GM13976 (cell line): ENCODE data around the gene MAN1C1.
A peak's percentile ranks its signal among the peaks of the same experiment; 100 is the strongest.

ENCODE experiments used
- DNase-seq: peaks from one replicate; pipeline ENCODE4 v3.0.0; 2012; ENCODE audit warnings: low spot score
- in situ Hi-C: fragments of 300-500 bp; cut with MboI; formaldehyde crosslinking; loops from one replicate; pipeline ENCODE4 v1.12.0; 2022; ENCODE audit warnings: low sequenced_read_pairs, mixed read lengths, inconsistent platforms; ENCODE audit not compliant: unreplicated experiment
- TF ChIP-seq, protein P1 (sequence below): IDR thresholded peaks from 2 replicates; pipeline ENCODE4 v1.5.1; 2012; ENCODE audit warnings: borderline replicate concordance, mild to moderate bottlenecking; ENCODE audit not compliant: insufficient read depth; ENCODE audit errors: extremely low read depth, missing control alignments, control extremely low read depth

The MAN1C1 gene

DNA sequence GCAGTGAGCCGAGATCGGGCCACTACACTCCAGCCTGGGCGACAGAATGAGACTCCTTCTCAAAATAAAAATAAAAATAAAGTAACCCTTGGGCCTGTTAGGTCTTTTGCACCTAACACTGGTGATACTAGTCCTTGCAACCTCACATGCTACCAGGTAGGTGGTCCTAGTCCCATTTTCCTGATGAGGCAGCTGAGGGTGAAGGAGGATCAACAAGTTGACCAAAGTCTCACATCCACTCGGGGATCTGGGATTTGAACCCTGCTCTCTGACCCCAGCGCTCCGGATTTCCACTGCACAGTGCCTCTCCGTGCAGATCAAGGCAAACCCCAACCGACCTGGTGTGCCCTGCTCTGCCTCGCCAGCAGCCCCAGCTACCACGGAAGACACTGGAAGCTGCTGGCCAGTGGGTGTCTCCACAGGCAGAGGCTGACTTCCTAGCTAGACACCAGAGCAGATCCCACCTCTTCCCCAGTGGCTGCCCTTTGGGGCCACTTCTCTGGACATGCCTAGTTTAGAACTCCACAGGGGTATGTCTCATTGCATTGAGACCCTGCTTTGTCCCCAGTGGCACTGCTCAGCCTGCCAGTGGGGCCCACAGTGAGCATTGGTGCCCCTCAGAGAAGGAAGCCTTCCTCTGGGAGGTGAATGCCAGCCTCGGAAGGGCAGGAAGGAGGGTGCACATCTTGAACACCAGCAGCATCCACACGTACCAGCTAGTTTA, 45.6 kb upstream of the MAN1C1 start:
- in situ Hi-C loops = no loop called here
- TF ChIP-seq, protein P1, sequence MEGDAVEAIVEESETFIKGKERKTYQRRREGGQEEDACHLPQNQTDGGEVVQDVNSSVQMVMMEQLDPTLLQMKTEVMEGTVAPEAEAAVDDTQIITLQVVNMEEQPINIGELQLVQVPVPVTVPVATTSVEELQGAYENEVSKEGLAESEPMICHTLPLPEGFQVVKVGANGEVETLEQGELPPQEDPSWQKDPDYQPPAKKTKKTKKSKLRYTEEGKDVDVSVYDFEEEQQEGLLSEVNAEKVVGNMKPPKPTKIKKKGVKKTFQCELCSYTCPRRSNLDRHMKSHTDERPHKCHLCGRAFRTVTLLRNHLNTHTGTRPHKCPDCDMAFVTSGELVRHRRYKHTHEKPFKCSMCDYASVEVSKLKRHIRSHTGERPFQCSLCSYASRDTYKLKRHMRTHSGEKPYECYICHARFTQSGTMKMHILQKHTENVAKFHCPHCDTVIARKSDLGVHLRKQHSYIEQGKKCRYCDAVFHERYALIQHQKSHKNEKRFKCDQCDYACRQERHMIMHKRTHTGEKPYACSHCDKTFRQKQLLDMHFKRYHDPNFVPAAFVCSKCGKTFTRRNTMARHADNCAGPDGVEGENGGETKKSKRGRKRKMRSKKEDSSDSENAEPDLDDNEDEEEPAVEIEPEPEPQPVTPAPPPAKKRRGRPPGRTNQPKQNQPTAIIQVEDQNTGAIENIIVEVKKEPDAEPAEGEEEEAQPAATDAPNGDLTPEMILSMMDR = no peak
- DNase-seq = no peak

- no peak for DNase-seq
- TF ChIP-seq, protein P1 = no peak
- in situ Hi-C loops = no loop called here
Measured at GRCh38 chr1:25571522-25571970, 45.0 kb upstream of the MAN1C1 start.

- TF ChIP-seq, protein P1 = no peak
Measured at GRCh38 chr1:25572107-25572506, 44.5 kb upstream of the MAN1C1 start.

GRCh38 chr1:25572708-25573590, 43.6 kb upstream of the MAN1C1 start:
- in situ Hi-C loops = no loop called here
- DNase-seq = peak; percentile 83
- TF ChIP-seq, protein P1 = peak; percentile 26

More at GRCh38 chr1:25572107-25572506, 44.5 kb upstream of the MAN1C1 start:
- DNase-seq = no peak
- in situ Hi-C loops = no loop called here

- in situ Hi-C loops = no loop called here
- TF ChIP-seq, protein P1 = no peak
- DNase-seq = no peak
Measured at GRCh38 chr1:25573591-25573930, 43.0 kb upstream of the MAN1C1 start.

GRCh38 chr1:25573961-25574360, 42.6 kb upstream of the MAN1C1 start:
- TF ChIP-seq, protein P1 = no peak
- DNase-seq = no peak
- in situ Hi-C loops = no loop called here
